GM20000 (cell line): ENCODE results near the gene HOXD10.

Source experiments
- DNase-seq: peaks from one replicate; pipeline ENCODE4 v3.0.0; 2012; ENCODE audit warnings: low spot score
- CTCF ChIP-seq: IDR thresholded peaks from 2 replicates; pipeline ENCODE4 v1.5.1; 2012; ENCODE audit warnings: mild to moderate bottlenecking, control low read depth; ENCODE audit errors: extremely low read depth, missing control alignments

HOXD10 gene

DNA sequence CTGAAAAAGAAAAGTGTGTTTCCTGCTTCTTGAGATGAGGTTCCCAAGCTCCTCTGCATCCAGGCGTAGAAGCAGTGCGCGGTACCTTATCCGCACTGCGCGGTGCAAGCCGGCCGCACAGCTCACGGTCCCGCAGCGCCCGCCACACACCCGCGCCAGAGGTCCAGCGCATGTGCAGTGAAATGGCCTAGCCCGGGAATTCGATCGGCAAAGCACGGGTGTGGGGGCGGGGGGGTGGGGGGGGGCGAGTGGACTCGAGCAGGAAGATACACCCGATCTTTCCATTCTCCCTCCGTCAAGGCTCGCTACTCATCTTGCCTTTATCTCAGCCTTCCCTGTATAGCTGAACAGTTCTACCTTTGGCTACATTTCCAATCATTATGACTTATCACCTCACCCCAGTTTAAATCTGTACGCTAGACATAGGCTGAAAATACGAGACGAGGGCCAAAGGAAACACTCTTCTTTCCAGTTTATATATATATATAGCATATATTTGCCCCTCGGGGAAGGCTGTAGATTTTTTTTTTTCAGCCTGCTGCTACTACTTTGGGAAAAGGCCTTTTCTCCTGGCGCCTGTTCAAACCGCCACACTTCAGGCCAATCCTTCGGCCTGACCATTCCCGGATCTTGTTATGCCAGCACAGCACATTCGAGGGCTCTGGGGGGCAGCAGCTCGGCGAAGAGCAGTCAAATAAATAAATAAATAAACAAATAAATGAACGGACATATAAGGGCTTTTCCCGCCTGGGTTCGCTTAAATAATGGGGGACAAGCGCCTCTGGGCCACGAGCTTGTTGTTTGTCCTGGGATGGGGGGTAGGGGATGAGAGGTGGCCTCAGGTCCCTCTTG, 23.3 kb downstream of the HOXD10 start:
- DNase-seq = no peak
- no peak for TF ChIP-seq CTCF

- TF ChIP-seq CTCF = peak; percentile 96
- DNase-seq = peak; percentile 94
Measured at GRCh38 chr2:176140513-176141317, 24.1 kb downstream of the HOXD10 start.

GRCh38 chr2:176142281-176142680, 25.7 kb downstream of the HOXD10 start:
- no peak for DNase-seq
- no peak for TF ChIP-seq CTCF

DNA sequence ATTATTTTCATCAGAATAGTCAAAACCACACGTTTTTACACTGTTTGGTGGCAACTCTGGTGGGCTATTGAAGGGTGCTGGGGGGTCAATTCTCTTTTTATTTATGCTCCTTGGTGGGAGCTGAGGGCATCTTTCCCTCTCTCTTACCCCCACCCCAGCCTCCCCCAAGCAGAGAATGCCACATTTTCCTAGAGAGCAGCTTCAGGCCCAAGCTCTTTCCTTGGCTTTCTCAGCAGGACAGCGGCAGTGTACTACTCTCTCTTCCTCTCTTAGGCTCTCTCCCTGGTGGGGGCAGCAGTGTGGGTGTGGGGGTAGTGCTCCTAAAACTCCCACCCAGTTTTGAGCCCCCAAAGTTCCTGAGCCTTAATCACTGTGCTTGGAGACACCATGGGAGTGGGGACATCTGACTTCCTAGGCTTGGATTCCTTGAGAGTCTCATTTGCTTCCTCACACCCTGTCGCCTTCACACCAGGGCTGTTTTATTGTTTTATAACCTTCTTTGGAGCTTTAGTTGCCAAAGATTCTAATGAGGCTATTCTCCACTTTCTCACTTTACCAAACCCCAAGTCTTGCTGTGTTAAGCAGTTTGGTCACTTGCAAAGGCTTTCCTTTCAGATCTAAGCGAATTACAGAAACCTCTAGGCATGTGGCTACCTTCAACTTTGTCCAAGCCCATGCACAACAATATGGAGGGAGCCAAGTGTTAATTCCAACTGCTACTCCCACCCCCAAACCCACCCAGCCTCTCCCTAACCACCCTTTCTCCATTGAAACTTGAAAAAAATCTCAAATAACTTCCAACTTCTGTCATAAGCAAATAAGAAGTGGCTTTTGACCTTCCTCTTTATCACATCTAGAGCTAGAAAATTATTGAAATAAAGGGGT, 28.7 kb downstream of the HOXD10 start:
- TF ChIP-seq CTCF = no peak
- DNase-seq = no peak

GRCh38 chr2:176146101-176146500, 29.5 kb downstream of the HOXD10 start:
- no peak for DNase-seq
- TF ChIP-seq CTCF = no peak

- TF ChIP-seq CTCF = no peak
- no peak for DNase-seq
Measured at GRCh38 chr2:176146645-176147044, 30.1 kb downstream of the HOXD10 start.
